GOT3 (cell line): Measurements from ENCODE around the gene OR51S1.
"Not testable (repeated sequence)": the region's sequence is repeated elsewhere in the genome, so short reads cannot be mapped to it uniquely, and the experiment has no call there.

Source experiments
- DNase-seq: peaks from one replicate; lab custom pipeline; 2025; ENCODE audit warnings: mixed read lengths; lab: John Stamatoyannopoulos, UW

OR51S1 gene

GRCh38 chr11:4804280-4804679 is 44.7 kb downstream of the OR51S1 start, which contains the start of gene OR52R1:
TSS of gene OR52R1 (minus strand) at chr11:4804380. CDS start at chr11:4804380, 0 bp downstream.
- no peak for DNase-seq

GRCh38 chr11:4801316-4801715 is 47.7 kb downstream of the OR51S1 start:
- not testable (repeated sequence) for DNase-seq

GRCh38 chr11:4798427-4799183 is 50.4 kb downstream of the OR51S1 start:
- DNase-seq: no peak
